Sigmoid colon (tissue), 7 donors: Measurements from ENCODE around the gene PLCB1. TPM values are rescaled to one million over a fixed set of nuclear protein-coding genes. Genes with fewer than 3 reads are reported as not detected.

Source experiments
- DNase-seq: peaks from one replicate; pipeline ENCODE4 v3.0.0-alpha.2; 2019
- H3K27ac ChIP-seq, 4 donors: fragments of 200-600 bp; sonication (generic); one replicate each; pipeline ENCODE4 v1.5.1; 2016 to 2019; ENCODE audit warnings: mild to moderate bottlenecking in 1 of 4
- H3K27me3 ChIP-seq, 3 donors: fragments of 200-600 bp; sonication (generic); one replicate each; pipeline ENCODE4 v1.5.1; 2019; ENCODE audit warnings: mild to moderate bottlenecking in 1 of 3
- H3K36me3 ChIP-seq, 4 donors: fragments of 200-600 bp; sonication (generic); one replicate each; pipeline ENCODE4 v1.5.1; 2016 to 2019
- H3K4me1 ChIP-seq, 4 donors: fragments of 200-600 bp; sonication (generic); one replicate each; pipeline ENCODE4 v1.5.1; 2017 to 2019
- H3K4me3 ChIP-seq, 4 donors: fragments of 200-600 bp; sonication (generic); one replicate each; pipeline ENCODE4 v1.5.1; 2017 to 2019; ENCODE audit warnings: mild to moderate bottlenecking in 2 of 4, moderate library complexity in 1 of 4
- H3K9me3 ChIP-seq, 4 donors: fragments of 200-600 bp in 3 of 4; sonication (generic) in 3 of 4; one replicate each; pipeline versions ENCODE4 v1.5.1 to v1.6.1; 2013 to 2019
- CTCF ChIP-seq, 4 experiments: fragments of 450-650 bp in 3 of 4; fragments of 200-600 bp in 1 of 4; IDR thresholded peaks; one replicate each; pipeline ENCODE4 v1.5.1; 2016 to 2019; ENCODE audit warnings: antibody characterized with exemption in 4 of 4, mild to moderate bottlenecking in 3 of 4, moderate library complexity in 2 of 4
- EP300 ChIP-seq, 4 donors: sonication (generic); formaldehyde crosslinking; IDR thresholded peaks; one replicate each; pipeline ENCODE4 v1.6.1; 2017; ENCODE audit warnings: antibody characterized with exemption in 4 of 4
- POLR2A ChIP-seq, 2 donors: fragments of 450-650 bp; IDR thresholded peaks; one replicate each; pipeline ENCODE4 v1.6.1; 2016; ENCODE audit warnings: antibody characterized with exemption in 2 of 2, mild to moderate bottlenecking in 2 of 2, moderate library complexity in 2 of 2
- POLR2AphosphoS5 ChIP-seq, 4 donors: sonication (generic); formaldehyde crosslinking; IDR thresholded peaks; one replicate each; pipeline ENCODE4 v1.6.1; 2017; ENCODE audit warnings: antibody characterized with exemption in 4 of 4
- WGBS, 2 donors: extraction: QIAGEN DNeasy Blood & Tissue Kit; methylation state at CpG; one replicate each; pipeline ENCODE4 v1.1.7; 2013; 5-methylcytosine and 5-hydroxymethylcytosine counted together
- intact Hi-C: fragments of 100-400 bp; cut with DNase I; formaldehyde crosslinking; loops from one replicate; pipeline ENCODE4 v1.15.1; 2023
- polyA plus RNA-seq, 3 donors: library from polyadenylated mRNA; stranded (reverse); fragments of 200-250 nt; gene quantifications; one replicate each; pipeline ENCODE4 v1.2.3, GENCODE V29; 2013
- total RNA-seq, 4 donors: library from RNA; depleted of rRNA; stranded (reverse); fragments of >200 nt; gene quantifications; one replicate each; pipeline ENCODE4 v1.1.0, GENCODE V29; 2016
- donor health status: healthy with polysubstance abuse.
- donor health status: Bipolar disorder and iron deficiency.
- donor health status: healthy.

Gene PLCB1
- total and polyA plus RNA-seq, 7 donors: 0.92 to 117 (median 86.7) TPM

DNA sequence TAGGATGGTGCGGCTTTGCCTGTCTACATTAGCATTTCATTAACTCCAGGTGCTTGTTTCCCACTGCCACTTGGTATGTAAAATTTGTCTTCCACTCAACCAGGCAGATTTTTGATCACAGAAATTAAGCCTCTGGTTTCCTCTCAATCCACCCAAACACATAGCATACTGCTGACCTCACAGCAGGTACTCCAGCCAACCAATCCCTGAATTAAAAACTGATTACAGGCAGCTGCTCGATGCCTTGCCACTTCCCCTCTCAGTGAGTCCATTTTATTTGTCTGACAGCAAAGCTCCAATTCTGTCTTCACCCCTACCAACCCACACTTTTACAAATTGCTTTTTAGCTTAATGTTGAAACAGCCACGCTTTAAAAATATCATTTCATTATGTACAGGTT, 95.2 kb downstream of the PLCB1 start:
- peaks cover 0 to 56% (median 48%) of the 10 kb centered on the region in 4 donors for H3K4me1 ChIP-seq
- 86 to 89% methylated on average over 3 of the region's 3 CpGs for WGBS, 2 donors
- H3K4me3 ChIP-seq: no peak overlapping the region
- H3K9me3 ChIP-seq: no peaks in the 10 kb centered on the region
- H3K27ac ChIP-seq: no peak overlapping the region
- H3K36me3 ChIP-seq: no peaks in the 10 kb centered on the region
- DNase-seq: no peak
- H3K27me3 ChIP-seq: no peaks in the 10 kb centered on the region
- TF ChIP-seq POLR2A (IDR thresholded peaks at IDR 0.05): no peak
- TF ChIP-seq CTCF (IDR thresholded peaks at IDR 0.05): no peak
- TF ChIP-seq EP300 (IDR thresholded peaks at IDR 0.05): no peak
- TF ChIP-seq POLR2AphosphoS5 (IDR thresholded peaks at IDR 0.05): no peak
- intact Hi-C loops: no loop called here

DNA sequence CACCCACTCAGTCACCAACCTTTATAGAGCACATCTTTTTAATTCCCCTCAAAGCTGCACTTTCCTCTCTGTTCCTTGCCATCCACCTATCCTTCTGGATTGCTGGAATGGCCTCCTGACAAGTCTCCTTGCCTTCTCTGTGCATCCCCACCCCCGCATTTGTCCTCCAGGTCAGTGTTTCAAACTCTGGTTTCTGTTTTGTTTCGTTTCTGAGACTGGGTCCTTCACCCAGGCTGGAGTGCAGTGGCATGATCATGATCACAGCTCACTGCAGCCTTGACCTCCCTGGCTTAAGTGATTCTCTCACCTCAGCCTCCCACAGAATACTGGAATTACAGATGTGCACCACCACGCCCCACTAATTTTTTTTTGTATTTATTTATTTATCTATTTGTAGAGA, 96.2 kb downstream of the PLCB1 start:
- WGBS, 2 donors: 64 to 83% methylated on average over 3 of the region's 3 CpGs
- Histone ChIP-seq H3K4me1 (peaks cover 0 to 56% (median 48%) of the 10 kb centered on the region in 4 donors), H3K27ac (no peak overlapping the region), H3K27me3 (no peaks in the 10 kb centered on the region), H3K9me3 (no peaks in the 10 kb centered on the region), H3K4me3 (no peak overlapping the region), H3K36me3 (no peaks in the 10 kb centered on the region)
- TF ChIP-seq CTCF (IDR thresholded peaks at IDR 0.05) (no peak), POLR2A (IDR thresholded peaks at IDR 0.05) (no peak), POLR2AphosphoS5 (IDR thresholded peaks at IDR 0.05) (no peak), EP300 (IDR thresholded peaks at IDR 0.05) (no peak)
- intact Hi-C loops: no loop called here
- no peak for DNase-seq

DNA sequence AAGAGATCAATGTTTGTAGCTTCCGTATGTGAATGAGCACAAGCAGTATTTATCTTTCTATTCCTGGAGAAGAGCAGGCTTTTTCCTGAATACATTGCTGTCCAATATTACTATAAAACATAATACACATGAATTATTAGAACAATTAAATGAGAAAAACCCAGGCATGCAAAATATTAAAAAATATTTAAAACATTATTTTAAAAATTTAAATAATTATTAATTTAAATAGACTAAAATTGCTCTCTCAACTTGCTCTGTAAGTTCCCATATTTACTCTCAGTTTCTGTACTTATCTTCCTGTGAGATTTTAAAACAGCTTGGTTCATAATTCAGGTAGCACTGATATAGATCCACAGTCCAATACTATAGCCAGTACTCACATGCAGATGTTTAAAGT, 97.0 kb downstream of the PLCB1 start:
- H3K27me3 ChIP-seq: no peaks in the 10 kb centered on the region
- H3K4me3 ChIP-seq: no peak overlapping the region
- TF ChIP-seq POLR2A (IDR thresholded peaks at IDR 0.05) (no peak), POLR2AphosphoS5 (IDR thresholded peaks at IDR 0.05) (no peak), CTCF (IDR thresholded peaks at IDR 0.05) (no peak), EP300 (IDR thresholded peaks at IDR 0.05) (no peak)
- peaks cover 0 to 53% (median 42%) of the 10 kb centered on the region in 4 donors for H3K4me1 ChIP-seq
- no peak overlapping the region for H3K27ac ChIP-seq
- WGBS, 2 donors: 90 to 93% methylated on average over 1 of the region's 1 CpG
- intact Hi-C loops: no loop called here
- no peak for DNase-seq
- H3K36me3 ChIP-seq: no peaks in the 10 kb centered on the region
- no peaks in the 10 kb centered on the region for H3K9me3 ChIP-seq

DNA sequence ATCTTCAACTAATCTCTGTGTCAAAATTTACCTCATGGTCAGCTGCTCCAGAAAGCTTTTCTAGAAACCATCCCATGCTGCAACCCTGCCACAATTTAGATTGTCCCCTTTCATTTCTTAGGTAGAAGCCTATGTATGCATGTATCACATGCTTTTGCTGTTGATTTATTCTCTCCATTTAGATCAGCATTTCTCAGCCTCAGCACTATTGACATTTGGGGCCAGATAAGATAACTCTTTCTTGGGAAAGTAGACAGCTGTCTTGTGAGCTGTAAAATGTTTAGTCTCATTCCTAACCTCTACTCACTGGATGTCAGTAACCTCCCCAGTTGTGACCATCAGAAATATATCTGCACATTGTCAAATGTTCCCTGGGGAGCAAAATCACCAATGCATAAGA, 99.0 kb downstream of the PLCB1 start:
- Histone ChIP-seq H3K27ac (no peak overlapping the region), H3K9me3 (no peaks in the 10 kb centered on the region), H3K4me3 (no peak overlapping the region), H3K27me3 (no peaks in the 10 kb centered on the region), H3K4me1 (peaks cover 0 to 49% (median 39%) of the 10 kb centered on the region in 4 donors), H3K36me3 (no peaks in the 10 kb centered on the region)
- TF ChIP-seq EP300 (IDR thresholded peaks at IDR 0.05) (no peak), POLR2AphosphoS5 (IDR thresholded peaks at IDR 0.05) (no peak), POLR2A (IDR thresholded peaks at IDR 0.05) (no peak), CTCF (IDR thresholded peaks at IDR 0.05) (no peak)
- DNase-seq: no peak
- intact Hi-C loops: no loop called here

DNA sequence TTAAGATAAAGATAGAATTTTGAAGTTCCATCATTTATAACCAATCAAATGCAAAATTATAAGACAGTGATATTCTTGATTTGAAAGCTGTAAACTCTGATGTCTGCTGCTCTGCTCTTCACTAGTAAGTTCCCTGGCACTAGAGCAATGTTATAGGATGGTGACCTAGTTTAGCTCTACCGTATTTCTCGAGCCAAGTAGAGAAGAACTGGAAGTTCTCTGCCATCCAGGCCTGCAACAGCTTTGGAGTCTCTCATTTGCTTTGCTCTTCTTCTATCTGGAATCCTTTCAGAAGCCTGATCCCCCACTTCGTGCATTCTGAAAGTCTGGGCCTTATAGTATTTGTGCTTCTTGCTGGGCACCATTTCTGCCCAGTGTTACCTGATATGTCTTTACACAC, 100.3 kb downstream of the PLCB1 start:
- Histone ChIP-seq H3K27me3 (no peaks in the 10 kb centered on the region), H3K27ac (peak overlapping the region; percentile 12 to 69 (median 47)), H3K9me3 (no peaks in the 10 kb centered on the region), H3K4me3 (no peak overlapping the region), H3K4me1 (peaks cover 0 to 44% (median 36%) of the 10 kb centered on the region in 4 donors), H3K36me3 (no peaks in the 10 kb centered on the region)
- no peak for DNase-seq
- intact Hi-C loops: no loop called here
- TF ChIP-seq CTCF (IDR thresholded peaks at IDR 0.05) (no peak), POLR2A (IDR thresholded peaks at IDR 0.05) (no peak), POLR2AphosphoS5 (IDR thresholded peaks at IDR 0.05) (peak in 2 of 4 donors; percentile 17 to 34), EP300 (IDR thresholded peaks at IDR 0.05) (no peak)
- 81 to 84% methylated on average over 3 of the region's 3 CpGs for WGBS, 2 donors
